ENCODE measurements around the gene RIPOR3.

- TF ChIP-seq CTCF (IDR thresholded peaks at IDR 0.05) = no peak
- TF ChIP-seq ZFX (IDR thresholded peaks at IDR 0.05; ENCODE audit: borderline replicate concordance) = no peak
Observed at GRCh38 chr20:50712771-50713656, 21.7 kb upstream of the RIPOR3 start.

Data from 22Rv1 (cell line).